ENCODE measurements around the gene ANGEL2.

GRCh38 chr1:212979340-212980122, 36.1 kb downstream of the ANGEL2 start:
- TF ChIP-seq CTCF (IDR thresholded peaks at IDR 0.05) (no peak), POLR2AphosphoS5 (IDR thresholded peaks at IDR 0.05) (no peak), POLR2A (IDR thresholded peaks at IDR 0.05; ENCODE audit: low read depth) (no peak), EP300 (IDR thresholded peaks at IDR 0.05) (no peak)
